UCSD-AML1 (cell line): ENCODE data around the gene ITGA4.

ENCODE experiments used
- DNase-seq: peaks from one replicate; lab custom pipeline; 2025; ENCODE audit not compliant: unreplicated experiment; lab: John Stamatoyannopoulos, UW

Gene ITGA4

GRCh38 chr2:181457741-181458425, 697 bp downstream of the ITGA4 start:
- peak; percentile 66 for DNase-seq

GRCh38 chr2:181458871-181459270, 1.7 kb downstream of the ITGA4 start:
- DNase-seq: no peak

GRCh38 chr2:181459621-181460021, 2.4 kb downstream of the ITGA4 start:
- DNase-seq: no peak

- peak; percentile 7 for DNase-seq
These were observed 4.1 kb downstream of the ITGA4 start for GRCh38 chr2:181461056-181461997.

GRCh38 chr2:181462033-181462432, 4.8 kb downstream of the ITGA4 start:
- DNase-seq: no peak

GRCh38 chr2:181463588-181463987, 6.4 kb downstream of the ITGA4 start:
- DNase-seq: no peak

GRCh38 chr2:181464966-181465365, 7.8 kb downstream of the ITGA4 start:
- DNase-seq: no peak

- DNase-seq: no peak
These were observed 8.6 kb downstream of the ITGA4 start for GRCh38 chr2:181465676-181466375.

- peak; percentile 49 for DNase-seq
These were observed 9.7 kb downstream of the ITGA4 start for GRCh38 chr2:181466661-181467576.

- no peak for DNase-seq
These were observed 11.0 kb downstream of the ITGA4 start for GRCh38 chr2:181467966-181468707.

GRCh38 chr2:181468811-181469210, 11.6 kb downstream of the ITGA4 start:
- no peak for DNase-seq

- no peak for DNase-seq
These were observed 14.0 kb downstream of the ITGA4 start for GRCh38 chr2:181471226-181471625.

- no peak for DNase-seq
These were observed 14.6 kb downstream of the ITGA4 start for GRCh38 chr2:181471783-181472182.

GRCh38 chr2:181472990-181473389, 15.8 kb downstream of the ITGA4 start:
- no peak for DNase-seq

- DNase-seq: no peak
These were observed 17.2 kb downstream of the ITGA4 start for GRCh38 chr2:181474222-181474881.

- DNase-seq: no peak
These were observed 26.0 kb downstream of the ITGA4 start for GRCh38 chr2:181483211-181483610.

GRCh38 chr2:181483876-181484275, 26.7 kb downstream of the ITGA4 start:
- DNase-seq: no peak

GRCh38 chr2:181484851-181485637, 27.9 kb downstream of the ITGA4 start:
- DNase-seq: no peak

GRCh38 chr2:181485638-181485946, 28.4 kb downstream of the ITGA4 start:
- DNase-seq: no peak
